ENCODE data around the gene GARNL3.

GRCh38 chr9:127250896-127251391 lies 13.6 kb upstream of the GARNL3 start:
- no peak for TF ChIP-seq CTCF (IDR thresholded peaks at IDR 0.05)
- TF ChIP-seq POLR2A (IDR thresholded peaks at IDR 0.05) = no peak
- TF ChIP-seq EP300 (IDR thresholded peaks at IDR 0.05) = no peak
- TF ChIP-seq POLR2AphosphoS5 (IDR thresholded peaks at IDR 0.05) = no peak

Measured in gastroesophageal sphincter (tissue), 3 donors.